GM04504 (cell line): ENCODE measurements around the gene NKAIN2.
"Not testable (repeated sequence)": the region's sequence is repeated elsewhere in the genome, so short reads cannot be mapped to it uniquely, and the experiment has no call there.

Source experiments
- DNase-seq: peaks from one replicate; pipeline ENCODE4 v3.0.0-alpha.2; 2012; ENCODE audit warnings: low read depth

The NKAIN2 gene

DNA sequence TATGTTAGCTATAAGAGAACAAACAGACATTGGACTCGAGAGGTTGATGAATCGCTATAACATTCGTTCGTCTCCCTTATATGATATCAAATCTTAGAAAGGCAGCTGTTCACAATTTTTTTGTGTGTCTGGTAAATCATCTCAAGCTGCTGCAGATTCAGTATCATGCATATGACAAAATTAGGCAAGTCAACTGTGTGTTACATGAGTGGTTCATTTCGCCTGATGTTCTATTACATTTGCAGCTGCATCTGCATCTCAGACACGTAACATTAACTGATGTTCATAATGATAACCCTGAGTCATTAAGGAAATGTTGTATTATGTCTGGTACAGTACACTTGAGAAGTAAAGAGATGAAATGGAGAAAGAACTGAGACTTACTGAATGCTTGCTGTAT, 92.1 kb downstream of the NKAIN2 start:
- DNase-seq: no peak

DNA sequence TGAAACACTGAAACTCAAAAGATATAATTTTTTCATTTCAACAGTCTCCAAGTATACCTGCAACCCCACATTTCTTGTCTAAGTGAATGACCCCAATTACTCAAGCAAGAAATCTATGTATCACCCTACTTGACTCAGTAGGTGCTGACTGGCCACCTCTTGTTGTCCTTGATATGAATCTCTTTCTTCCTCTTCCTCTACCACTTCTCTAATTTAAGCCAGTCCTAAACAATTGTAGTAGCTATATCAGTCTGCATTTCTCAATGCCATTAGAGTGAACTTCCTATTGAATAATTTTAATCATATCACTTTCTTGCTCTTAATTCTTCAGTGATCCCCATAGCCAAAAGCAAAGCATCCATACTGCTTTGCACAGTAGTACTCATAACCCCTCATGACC, 93.2 kb downstream of the NKAIN2 start:
- DNase-seq: no peak

DNA sequence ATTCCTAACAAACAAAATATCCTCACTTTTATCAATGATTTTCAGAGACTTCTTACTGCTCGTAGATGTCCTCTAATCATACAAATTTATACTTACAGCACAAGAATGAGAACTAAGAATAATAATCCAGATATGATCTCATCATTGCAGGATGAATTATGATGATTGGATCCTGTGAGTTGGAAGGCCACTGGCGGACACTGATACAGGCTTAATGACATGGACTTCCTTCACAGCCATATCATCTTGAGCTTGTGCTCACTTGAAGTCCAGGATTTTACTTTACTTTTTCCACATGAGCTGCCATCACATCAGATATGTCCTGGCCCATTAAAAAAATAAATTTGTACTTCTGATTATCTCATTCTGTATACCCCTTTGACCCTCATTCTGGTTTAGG, 94.3 kb downstream of the NKAIN2 start:
- no peak for DNase-seq

DNA sequence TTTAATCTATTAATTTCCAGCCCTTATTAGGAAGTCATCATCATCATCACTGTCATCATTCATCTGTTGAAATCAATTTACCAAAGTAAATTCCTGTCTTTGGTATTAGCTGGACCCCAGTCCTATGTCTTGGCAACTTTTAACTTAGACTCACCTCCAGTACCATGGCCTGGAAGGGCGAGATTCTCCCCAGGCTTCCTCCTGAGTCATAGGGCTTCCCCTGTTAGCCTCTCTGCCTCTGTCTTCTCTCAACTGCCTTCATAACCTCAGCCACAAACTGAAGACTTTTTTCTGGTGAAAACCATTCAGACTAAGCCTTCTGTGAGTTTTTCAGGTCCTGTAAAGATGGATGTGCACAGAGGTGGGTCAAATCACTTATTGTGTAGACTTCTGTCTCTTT, 95.0 kb downstream of the NKAIN2 start:
- no peak for DNase-seq

DNA sequence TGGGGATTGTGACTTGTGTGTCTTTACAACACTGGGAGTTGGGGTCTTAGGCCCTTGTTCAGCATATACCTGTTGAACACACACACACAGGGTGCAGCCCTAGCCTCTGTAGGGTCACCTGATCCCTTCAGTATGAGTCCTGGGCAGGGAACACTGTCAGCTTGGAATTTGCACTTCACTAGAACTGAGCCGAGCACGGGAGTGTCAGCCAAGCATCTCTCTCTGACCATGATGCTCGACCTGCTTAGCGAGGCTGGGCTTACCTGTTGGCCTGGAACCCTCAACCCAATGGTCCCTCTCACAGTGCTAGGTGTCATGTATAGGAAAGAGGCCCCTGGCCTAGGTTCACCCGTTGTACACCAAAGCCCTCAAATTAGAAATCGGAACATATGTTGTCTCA, 96.1 kb downstream of the NKAIN2 start:
- no peak for DNase-seq

DNA sequence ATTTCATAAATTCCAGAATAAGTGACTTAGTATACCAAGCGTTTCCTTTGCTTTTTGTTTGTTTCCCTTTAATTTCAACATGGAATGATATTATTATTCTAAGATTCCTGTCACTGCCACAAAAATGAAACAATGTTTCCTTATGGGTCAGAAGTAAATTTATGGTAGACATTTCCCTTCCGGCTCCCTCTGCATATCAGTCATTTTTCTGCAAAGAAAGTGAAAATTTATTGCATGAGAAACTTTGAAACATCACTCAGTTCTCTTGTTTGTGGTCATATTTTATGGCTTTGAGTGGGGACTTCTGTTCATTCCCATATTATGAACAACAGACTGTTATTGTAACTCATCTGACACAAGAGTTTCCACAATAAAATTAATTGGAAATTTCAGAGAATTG, 97.8 kb downstream of the NKAIN2 start:
- no peak for DNase-seq

DNA sequence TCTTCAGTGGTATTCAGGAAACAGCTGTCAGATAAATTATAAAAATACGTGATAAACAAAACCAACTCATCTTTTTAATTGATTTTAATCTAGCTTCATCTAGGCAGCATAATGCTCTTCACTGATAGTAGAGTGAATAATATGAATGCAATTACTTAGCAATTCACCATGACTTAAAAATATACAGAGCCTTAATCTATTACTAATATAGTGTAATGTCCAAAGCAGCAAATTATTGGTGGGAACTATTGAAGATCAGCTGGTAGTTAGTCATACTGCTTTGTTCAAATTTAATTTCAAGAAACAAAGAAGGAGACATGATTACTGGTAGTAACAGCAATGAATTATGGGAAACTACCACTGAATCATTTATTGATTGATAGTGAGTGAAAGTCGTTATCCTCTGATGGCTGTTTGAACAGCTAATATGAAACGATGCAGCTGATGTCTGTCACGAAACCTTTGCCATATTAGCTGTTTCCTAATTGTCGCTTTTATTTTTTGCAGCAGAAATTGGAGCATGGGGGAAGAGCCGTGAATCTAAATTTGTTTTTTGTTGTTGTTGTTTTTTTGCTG, 99.2 kb downstream of the NKAIN2 start:
- no peak for DNase-seq

DNA sequence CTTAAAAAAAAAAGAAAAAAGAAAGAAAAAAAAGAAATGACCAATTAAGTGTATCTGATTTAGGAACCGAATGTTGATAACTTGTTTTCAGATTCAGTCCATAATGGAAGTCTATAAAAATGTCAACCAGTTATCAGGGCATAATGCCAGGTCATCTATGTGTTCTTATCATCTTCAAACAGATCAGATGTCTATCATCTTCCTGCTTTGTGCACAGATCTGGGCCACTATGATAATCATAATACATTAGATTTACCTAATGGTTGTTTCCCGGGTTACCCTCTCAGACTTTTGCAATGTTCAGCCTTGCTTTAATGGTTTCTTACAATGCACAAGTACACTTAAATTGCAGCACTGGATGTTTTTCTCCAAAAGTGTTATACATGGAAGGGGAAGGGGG, 100.6 kb downstream of the NKAIN2 start:
- DNase-seq: no peak

DNA sequence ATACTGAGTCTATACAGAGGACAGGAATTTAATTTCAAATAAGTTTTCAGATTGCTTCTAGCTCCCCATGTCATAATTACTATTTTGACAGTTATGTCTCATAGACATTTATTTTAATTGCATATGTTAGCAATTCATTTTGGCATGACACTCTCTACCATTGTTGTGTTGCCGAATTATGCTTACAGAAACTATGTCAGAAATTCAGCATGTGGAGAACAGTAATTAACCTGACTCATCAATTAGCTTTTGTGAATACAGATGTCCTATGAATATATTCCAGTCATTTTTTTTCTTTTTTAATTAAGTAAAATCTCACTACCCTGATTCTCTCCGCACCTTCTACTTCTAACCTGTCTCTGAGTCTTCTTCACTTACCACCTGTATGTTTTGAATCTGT, 105.1 kb downstream of the NKAIN2 start:
- no peak for DNase-seq

DNA sequence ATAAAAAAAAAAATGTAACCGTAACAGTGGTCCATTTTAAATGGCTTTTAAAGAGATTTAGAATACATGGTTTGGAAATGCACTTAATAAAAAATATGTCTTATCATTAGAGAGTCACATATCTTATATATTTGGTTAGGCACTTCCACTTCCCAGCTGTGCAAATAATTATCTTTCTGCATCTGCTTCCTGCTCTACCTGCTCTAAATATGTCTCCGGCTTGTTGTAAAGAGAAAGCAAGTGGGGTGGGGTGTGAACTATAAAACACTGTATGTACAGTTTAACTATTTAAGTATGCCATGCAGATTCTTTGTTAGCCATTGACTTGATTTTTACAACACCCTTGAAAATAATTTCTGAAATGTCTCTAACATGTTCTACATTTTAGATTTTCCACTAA, 106.3 kb downstream of the NKAIN2 start:
- DNase-seq: no peak

DNA sequence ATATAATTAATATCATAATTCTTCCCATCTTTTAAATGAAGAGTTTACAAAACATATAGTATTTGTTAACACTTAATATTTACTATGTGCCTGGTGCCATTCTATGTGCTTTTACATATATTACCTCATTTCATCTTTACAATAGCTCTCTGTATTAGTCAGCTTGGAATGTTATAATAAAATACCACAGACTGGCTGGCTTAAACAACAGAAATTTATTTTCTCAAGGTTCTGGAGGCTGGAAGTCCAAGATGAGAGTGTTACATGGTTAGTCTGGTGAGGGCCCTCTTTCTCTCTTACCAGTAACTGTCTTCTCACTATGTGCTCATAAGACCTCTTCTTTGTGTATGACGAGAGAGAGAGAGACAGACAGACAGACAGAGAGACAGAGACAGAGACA, 110.2 kb downstream of the NKAIN2 start:
- no peak for DNase-seq

DNA sequence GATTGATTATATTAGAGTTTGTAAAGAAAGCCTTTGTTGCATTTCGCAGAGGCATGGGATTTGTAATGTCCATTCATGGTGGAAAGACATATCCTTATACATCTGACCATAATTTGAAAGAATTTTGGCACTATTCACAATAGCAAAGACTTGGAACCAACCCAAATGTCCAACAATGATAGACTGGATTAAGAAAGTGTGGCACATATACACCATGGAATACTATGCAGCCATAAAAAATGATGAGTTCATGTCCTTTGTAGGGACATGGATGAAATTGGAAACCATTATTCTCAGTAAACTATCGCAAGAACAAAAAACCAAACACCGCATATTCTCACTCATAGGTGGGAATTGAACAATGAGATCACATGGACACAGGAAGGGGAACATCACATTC, 119.7 kb downstream of the NKAIN2 start:
- DNase-seq: not testable (repeated sequence)

DNA sequence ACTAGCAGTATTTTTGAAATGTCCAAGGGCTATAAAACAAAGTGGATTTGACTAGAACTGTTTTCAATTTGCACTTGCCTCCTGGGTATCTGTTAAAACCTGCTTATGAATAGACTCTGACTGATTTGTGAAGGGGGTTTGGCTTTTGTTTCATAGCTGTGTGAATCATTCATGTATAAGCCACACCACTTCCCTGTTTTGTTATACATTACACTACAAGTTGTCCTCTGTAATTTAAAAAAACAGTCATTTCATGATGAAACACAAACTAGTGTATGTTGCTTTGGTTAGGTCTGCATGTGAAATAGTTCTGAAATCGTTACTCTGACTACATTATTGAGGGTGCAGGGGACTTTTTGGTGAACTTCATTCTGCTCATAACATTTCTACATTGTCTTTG, 121.7 kb downstream of the NKAIN2 start:
- no peak for DNase-seq

DNA sequence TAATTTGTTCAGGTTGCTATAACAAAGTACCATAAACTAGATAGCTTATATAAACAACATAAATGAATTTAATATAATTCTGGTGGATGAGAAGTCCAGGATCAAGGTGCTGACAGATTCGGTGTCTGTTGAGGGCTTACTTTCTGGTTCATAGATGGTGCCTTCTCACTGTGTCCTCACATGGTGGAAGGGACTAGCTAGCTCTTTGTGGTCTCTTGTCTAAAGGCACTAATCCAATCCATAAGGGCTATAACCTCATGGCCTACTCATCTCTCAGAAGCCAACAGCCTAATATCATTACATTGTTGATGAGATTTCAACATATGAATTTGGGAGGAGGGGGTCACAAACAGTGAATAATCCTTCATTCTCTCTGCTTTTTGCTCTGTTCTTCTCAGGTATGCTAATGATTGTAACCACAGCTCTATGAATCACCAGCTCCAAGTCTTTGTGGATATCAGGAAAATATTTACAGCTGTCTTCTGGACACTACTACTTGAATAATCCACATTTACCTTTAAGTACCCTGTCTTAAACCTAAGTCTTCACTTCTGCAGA, 122.3 kb downstream of the NKAIN2 start:
- DNase-seq: no peak

DNA sequence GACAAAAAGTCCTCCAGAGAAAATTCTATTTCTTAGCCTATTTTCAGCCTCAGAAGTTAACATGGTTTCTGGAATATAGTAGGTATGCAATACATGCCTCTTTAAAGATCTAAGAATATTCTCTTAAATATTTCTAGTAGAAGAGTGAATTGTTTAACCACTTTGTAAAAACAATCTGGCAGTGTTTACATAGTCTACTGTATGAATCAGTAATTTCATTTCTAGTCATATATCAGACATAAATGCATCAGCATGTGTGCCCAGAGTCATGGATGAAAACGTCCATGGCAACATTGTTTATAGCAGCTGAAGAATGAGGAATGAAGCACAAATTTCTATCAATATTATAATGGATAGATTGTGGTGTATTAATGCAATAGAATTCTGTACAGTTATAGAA, 124.9 kb downstream of the NKAIN2 start:
- DNase-seq: no peak

DNA sequence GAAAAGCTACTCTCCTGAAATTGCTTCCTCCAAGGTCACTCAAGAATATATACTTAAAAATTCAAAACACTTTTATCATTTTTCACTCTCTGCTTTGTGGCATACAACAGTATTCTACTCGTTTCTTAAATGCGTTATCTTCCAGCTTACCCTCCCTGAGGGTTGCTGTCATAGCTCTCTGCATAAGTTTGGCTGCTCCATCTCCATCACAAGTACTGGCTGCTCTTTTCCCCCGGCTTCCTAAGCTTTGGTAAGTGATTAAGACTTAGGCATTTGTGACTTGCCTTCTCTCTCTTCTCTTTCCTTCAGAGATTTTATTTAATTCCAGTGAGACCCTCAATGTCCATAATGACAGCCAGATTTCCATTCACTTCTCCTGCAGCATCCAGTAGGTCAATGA, 128.3 kb downstream of the NKAIN2 start:
- DNase-seq: no peak

DNA sequence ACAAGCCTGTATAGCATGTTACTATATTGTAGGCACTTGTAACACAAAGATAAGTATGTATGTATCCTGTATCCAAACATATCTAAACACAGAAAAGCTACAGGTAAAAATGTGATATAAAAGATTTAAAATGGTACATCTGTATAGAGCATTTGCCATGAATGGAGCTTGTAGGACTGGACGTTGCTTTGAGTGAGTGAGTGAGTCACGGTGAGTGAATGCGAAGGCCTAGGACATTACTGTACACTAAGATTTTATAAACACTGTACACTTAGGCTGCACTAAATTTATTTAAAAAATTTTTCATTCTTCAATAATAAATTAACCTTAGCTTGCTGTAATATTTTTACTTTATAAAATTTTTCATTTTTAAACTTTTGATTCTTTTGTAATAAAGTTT, 136.9 kb downstream of the NKAIN2 start:
- DNase-seq: no peak

DNA sequence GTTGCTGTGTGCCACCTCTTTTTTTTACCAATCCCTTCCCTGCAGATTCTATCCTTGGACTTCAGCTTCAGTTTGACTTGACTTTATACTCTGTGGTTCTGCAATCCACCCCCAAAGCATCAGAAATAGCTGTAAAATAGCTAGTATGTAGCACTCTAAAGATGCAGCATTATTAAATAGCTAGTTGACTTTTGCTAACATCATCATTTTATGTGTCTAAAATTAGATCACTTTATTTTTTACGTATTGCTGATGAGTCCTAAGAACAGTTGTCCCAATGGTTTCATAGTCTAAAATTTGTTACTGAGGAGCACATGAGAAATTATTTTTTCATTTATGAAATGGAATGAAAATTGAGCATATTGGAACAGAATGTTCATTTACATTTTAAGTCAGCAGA, 138.2 kb downstream of the NKAIN2 start:
- DNase-seq: no peak

DNA sequence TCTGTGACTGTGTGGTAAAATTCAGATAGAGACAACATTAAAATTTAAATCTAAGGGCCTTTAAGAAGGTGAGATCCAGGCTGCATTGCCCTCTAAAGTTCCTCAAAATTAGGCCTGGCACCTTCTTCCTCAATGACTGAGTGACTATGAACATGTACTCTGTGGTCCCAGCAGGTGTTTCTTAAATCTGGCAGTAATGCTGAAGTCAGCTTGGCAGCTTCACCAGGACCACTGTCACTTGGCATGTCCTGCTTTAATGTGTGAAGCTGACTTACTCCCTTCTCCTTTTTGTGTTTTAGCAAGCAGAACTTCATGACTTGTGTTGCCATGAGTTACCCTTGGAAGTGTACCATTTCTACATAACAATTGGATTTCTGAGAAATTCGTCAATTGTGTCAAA, 141.7 kb downstream of the NKAIN2 start:
- no peak for DNase-seq

DNA sequence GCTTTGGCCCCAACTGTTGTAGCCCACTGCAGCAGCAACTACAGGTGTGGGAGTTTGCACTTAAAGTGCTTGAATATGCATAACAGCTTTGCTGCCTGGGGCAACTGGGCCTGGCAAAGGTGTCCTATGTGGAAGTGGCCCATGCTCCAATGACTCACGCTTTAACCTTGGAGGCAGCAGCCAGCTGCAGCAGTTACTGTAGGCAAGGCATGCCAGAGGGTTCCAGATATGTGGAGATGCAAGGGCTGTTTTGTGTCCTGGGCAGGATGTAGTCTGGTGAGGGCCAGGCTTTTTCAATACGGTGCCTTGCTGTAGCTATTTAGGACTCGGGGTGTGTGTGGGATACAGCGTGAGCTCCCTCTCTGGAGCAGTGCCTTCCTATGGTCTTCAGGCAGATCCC, 150.3 kb downstream of the NKAIN2 start:
- DNase-seq: no peak

DNA sequence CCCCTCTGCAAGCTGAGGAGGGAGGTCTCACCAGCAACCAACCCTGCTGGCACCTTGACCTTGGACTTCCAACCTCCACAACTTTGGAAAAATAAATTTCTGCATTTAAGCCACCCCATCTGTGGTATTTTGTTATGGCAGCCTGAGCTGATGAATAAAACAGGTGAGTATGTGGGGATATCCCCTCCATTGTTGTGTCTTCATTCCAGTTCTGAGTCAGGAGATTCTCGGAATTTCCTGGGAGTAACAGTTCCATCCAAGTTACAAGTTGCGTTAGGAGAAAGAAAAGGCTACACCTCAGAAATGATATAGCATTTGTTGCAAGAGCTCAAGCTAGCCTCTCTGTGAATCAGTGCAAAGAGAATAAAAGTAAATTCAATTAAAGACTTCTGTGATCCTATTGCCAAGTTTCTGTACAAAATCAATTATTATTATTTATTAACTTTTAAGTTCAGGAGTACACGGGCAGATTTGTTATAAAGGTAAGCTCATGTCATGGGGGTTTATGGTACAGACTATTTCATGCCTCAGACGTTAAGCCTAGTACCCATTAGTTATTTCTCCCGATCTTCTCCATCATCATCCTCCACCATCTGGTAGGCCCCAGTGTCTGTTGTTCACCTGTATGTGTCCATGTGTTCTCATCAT, 153.0 kb downstream of the NKAIN2 start:
- no peak for DNase-seq

DNA sequence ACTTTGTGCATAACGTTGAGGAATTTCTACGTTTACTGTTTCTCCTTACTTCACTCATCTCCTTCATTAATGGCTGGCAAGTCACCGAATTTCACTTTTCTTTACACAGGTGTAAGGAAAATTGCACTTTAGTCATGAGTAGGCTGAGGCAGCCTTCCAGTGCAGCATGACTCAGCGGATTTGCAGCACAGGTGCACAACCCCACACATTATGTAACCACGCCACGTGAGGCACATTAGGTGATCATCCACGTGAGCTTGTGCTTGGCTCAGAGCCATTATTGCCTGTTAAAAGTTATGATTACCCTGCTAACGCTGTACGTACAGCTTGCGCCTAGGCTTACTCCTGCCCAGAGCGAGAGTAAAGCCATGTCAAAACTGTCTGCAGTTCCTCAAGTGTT, 158.8 kb downstream of the NKAIN2 start:
- no peak for DNase-seq

DNA sequence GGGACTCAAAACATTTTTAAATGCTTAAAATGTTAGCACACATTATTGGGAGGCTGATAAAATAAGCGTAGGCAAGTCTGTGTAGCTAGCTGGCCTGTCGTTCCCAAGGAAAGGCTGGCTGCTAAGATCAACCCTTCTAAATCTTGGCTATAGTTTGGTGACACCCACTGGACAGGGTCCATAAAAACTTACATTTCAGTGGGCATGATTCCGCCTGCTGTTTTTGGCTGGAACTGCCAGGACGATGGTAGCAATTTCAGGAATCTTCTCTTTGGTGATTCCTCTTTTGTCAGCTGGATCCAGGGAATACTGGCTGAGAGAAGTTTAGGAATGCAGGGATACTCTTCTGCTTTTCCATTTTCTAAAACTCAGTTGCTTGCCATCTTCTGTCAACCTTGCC, 162.2 kb downstream of the NKAIN2 start:
- no peak for DNase-seq

DNA sequence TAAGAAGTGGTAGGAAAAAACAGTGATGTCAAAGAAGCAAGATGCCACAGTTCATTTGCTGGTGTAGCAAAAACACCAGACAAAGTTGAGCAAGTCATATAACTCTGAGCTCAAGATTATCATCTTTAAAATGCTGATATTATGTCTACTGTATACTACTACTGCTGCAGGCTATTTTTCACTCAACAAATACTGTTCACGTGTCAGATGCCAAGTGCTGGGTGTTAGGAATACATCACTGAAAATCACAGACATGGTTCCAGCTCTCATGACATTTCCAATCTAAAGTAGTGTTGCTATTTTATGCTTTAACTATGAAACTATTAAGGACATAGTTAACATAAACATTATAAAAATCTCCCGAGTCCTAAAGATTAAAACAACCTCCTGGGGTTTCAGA, 163.0 kb downstream of the NKAIN2 start:
- no peak for DNase-seq
